Osteoblast (primary cell): ENCODE measurements around the gene LRRC1. TPM values are rescaled to one million over a fixed set of nuclear protein-coding genes. Genes with fewer than 3 reads are reported as not detected.

ENCODE experiments used
- DNase-seq: peaks from one replicate; pipeline ENCODE4 v3.0.0; 2011; ENCODE audit warnings: low spot score, mixed read lengths; ENCODE audit not compliant: insufficient read length; ENCODE audit errors: missing footprints
- H2AFZ ChIP-seq: 2 replicates; pipeline ENCODE4 v1.6.0; 2011; ENCODE audit warnings: mild to moderate bottlenecking, low read length
- H3K27ac ChIP-seq: 2 replicates; pipeline ENCODE4 v1.5.1; 2011; ENCODE audit warnings: mild to moderate bottlenecking, low read depth, low read length, moderate library complexity
- H3K27me3 ChIP-seq: 2 replicates; pipeline ENCODE4 v1.6.0; 2012; ENCODE audit warnings: mild to moderate bottlenecking, control low read depth, inconsistent platforms, low read length, moderate library complexity; ENCODE audit not compliant: insufficient read depth
- H3K36me3 ChIP-seq: 2 replicates; pipeline ENCODE4 v1.5.1; 2011; ENCODE audit warnings: mild to moderate bottlenecking, low read length, control low read depth, moderate library complexity; ENCODE audit not compliant: insufficient read depth
- H3K4me1 ChIP-seq: 2 replicates; pipeline ENCODE4 v1.5.1; 2011; ENCODE audit warnings: mild to moderate bottlenecking, low read length, control low read depth, moderate library complexity; ENCODE audit not compliant: insufficient read depth
- H3K4me2 ChIP-seq: 2 replicates; pipeline ENCODE4 v1.6.0; 2011; ENCODE audit warnings: mild to moderate bottlenecking, low read length; ENCODE audit not compliant: insufficient read depth
- H3K4me3 ChIP-seq: fragments of 200-600 bp; sonication (generic); 3 replicates; pipeline ENCODE4 v1.5.1; 2012; ENCODE audit warnings: mild to moderate bottlenecking, low read length, inconsistent platforms; ENCODE audit not compliant: insufficient read depth
- H3K79me2 ChIP-seq: 2 replicates; pipeline ENCODE4 v1.6.0; 2012; ENCODE audit warnings: mild to moderate bottlenecking, low read length, control low read depth, inconsistent platforms; ENCODE audit not compliant: insufficient read depth
- H3K9me3 ChIP-seq: 2 replicates; pipeline ENCODE4 v1.5.1; 2011; ENCODE audit warnings: low read depth, low read length, control low read depth
- H4K20me1 ChIP-seq: 2 replicates; pipeline ENCODE4 v1.6.0; 2012; ENCODE audit warnings: mild to moderate bottlenecking, low read length, control low read depth; ENCODE audit not compliant: insufficient read depth
- total RNA-seq: library from RNA; depleted of rRNA; stranded (reverse); fragments of >200 nt; gene quantifications from 2 replicates; pipeline ENCODE4 v1.2.3, GENCODE V29; 2012
- TF ChIP-seq, protein P1 (sequence below): IDR thresholded peaks from 2 replicates; pipeline ENCODE4 v1.5.1; 2011; ENCODE audit warnings: mild to moderate bottlenecking, low read depth, low read length, moderate library complexity; ENCODE audit errors: extremely low read depth

LRRC1 gene
- total RNA-seq, 1 donor = 7.2 TPM

DNA sequence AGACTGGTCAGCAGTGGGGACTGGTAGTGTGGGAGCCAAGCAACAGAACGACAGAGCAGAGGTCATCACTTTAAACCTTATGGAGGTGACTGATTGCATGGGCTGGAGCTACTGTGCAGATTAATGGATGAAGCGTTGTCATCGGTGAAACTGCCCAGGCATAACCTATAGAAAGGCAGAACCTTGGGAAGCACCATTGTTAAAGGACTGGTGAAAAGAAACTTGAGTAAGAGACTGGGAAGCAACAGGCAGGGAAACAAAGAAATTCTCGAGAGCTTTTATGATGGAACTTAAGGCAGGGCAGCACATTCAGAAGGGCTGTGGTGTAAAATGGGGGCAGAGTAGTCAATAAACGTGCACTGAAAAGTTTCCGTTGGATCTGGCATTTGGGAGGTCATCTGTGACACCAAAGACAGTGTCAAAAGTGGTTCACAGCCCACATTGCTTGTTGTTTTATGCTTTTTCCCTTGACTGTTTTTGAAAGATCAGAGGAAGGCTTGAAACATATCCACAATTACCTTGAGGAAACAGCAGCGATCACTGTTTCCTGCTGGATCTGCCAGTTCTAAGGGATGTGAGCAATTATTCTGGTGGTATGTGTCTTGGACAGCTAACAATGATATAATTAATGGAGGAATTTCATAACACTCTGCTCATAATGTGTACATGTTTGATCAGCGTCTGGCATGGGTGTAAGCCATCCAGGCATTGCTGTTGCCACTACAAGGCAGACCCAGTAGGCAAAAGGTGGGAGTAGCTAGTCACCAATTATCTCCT, 62.7 kb downstream of the LRRC1 start:
- no peaks in the 10 kb centered on the region for H3K79me2 ChIP-seq
- no peaks in the 10 kb centered on the region for H3K9me3 ChIP-seq
- peaks cover 3% of the 10 kb centered on the region for H3K4me1 ChIP-seq
- no peak overlapping the region for H3K4me2 ChIP-seq
- no peaks in the 10 kb centered on the region for H3K27me3 ChIP-seq
- no peak overlapping the region for H3K27ac ChIP-seq
- no peaks in the 10 kb centered on the region for H3K36me3 ChIP-seq
- no peak overlapping the region for H2AFZ ChIP-seq
- DNase-seq = no peak
- TF ChIP-seq, protein P1, sequence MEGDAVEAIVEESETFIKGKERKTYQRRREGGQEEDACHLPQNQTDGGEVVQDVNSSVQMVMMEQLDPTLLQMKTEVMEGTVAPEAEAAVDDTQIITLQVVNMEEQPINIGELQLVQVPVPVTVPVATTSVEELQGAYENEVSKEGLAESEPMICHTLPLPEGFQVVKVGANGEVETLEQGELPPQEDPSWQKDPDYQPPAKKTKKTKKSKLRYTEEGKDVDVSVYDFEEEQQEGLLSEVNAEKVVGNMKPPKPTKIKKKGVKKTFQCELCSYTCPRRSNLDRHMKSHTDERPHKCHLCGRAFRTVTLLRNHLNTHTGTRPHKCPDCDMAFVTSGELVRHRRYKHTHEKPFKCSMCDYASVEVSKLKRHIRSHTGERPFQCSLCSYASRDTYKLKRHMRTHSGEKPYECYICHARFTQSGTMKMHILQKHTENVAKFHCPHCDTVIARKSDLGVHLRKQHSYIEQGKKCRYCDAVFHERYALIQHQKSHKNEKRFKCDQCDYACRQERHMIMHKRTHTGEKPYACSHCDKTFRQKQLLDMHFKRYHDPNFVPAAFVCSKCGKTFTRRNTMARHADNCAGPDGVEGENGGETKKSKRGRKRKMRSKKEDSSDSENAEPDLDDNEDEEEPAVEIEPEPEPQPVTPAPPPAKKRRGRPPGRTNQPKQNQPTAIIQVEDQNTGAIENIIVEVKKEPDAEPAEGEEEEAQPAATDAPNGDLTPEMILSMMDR = no peak
- H4K20me1 ChIP-seq = peaks cover 2% of the 10 kb centered on the region
- no peak overlapping the region for H3K4me3 ChIP-seq

DNA sequence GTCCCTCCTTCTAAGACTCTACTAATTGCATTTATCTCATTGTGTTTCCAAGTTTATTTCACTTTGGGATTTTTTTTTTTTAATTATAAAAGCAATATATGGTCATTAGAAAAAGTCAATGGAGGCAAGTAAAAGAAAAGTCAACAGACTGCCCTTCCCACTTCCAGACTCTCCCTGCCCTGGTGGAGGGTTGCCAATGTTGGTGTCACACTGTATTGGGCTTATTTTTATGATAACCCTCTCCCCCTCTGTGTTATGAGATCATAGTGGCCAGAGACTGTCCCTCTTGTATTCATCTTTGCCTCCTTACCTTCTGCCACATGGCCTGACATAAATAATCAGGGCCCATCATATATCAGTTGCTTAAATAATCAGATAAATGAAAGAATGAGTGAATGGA, 63.4 kb downstream of the LRRC1 start:
- H3K36me3 ChIP-seq = no peaks in the 10 kb centered on the region
- no peaks in the 10 kb centered on the region for H3K9me3 ChIP-seq
- H3K27ac ChIP-seq = no peak overlapping the region
- H4K20me1 ChIP-seq = peaks cover 2% of the 10 kb centered on the region
- H3K79me2 ChIP-seq = no peaks in the 10 kb centered on the region
- no peaks in the 10 kb centered on the region for H3K27me3 ChIP-seq
- H3K4me3 ChIP-seq = no peak overlapping the region
- TF ChIP-seq, protein P1 = no peak
- H3K4me2 ChIP-seq = no peak overlapping the region
- H3K4me1 ChIP-seq = peaks cover 7% of the 10 kb centered on the region
- no peak for DNase-seq
- H2AFZ ChIP-seq = no peak overlapping the region

DNA sequence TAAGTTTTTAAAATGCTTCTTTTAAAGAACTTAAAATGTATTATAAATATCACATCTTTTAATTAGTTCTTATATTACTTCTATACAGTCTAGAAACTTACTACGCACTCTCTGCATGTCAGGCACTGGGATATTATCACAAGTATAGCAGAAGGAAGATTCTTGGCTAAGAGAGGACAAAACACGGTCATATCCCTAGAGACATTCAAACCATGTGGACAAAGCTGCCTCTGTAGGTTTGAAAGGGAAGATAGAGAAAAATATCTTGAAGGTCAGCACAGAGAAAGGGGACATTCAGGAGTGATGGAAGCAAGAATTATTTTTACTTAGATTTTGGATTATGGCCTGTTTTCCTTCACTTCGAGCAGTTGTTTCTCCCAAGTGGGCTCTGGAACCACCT, 64.1 kb downstream of the LRRC1 start:
- Histone ChIP-seq H4K20me1 (peaks cover 2% of the 10 kb centered on the region), H3K36me3 (no peaks in the 10 kb centered on the region), H3K4me2 (no peak overlapping the region), H3K9me3 (no peaks in the 10 kb centered on the region), H2AFZ (no peak overlapping the region), H3K27me3 (no peaks in the 10 kb centered on the region), H3K4me1 (peaks cover 7% of the 10 kb centered on the region), H3K79me2 (no peaks in the 10 kb centered on the region), H3K27ac (no peak overlapping the region), H3K4me3 (no peak overlapping the region)
- DNase-seq = no peak
- TF ChIP-seq, protein P1 = no peak

DNA sequence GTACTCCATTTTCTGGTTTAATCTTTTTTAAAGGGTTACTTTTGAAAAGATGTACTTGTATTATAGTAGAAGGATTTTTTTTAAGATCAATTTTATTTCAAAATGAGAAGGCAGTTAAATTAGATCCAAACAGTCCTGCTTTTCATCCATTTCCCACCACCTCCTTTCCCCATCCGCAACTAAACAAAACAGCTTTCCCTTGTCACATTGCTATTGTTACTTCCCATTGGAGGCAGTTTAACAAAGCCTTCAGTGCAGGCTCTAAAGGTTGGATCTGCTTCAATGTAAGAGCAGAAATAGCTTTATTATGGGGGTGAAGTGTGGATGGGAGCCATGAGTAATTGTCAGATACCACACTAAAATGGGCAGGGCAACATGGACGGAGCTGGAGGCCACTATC, 65.7 kb downstream of the LRRC1 start:
- H3K4me2 ChIP-seq = no peak overlapping the region
- H3K4me1 ChIP-seq = peaks cover 7% of the 10 kb centered on the region
- no peaks in the 10 kb centered on the region for H3K9me3 ChIP-seq
- H3K79me2 ChIP-seq = no peaks in the 10 kb centered on the region
- no peak overlapping the region for H3K27ac ChIP-seq
- peaks cover 2% of the 10 kb centered on the region for H4K20me1 ChIP-seq
- TF ChIP-seq, protein P1 = no peak
- H2AFZ ChIP-seq = no peak overlapping the region
- no peak overlapping the region for H3K4me3 ChIP-seq
- no peaks in the 10 kb centered on the region for H3K27me3 ChIP-seq
- DNase-seq = no peak
- no peaks in the 10 kb centered on the region for H3K36me3 ChIP-seq
